ENCODE results near the gene ASZ1.
A peak's percentile ranks its signal among the peaks of the same experiment; 100 is the strongest.

Gene ASZ1

GRCh38 chr7:117386110-117386706 is 41.1 kb downstream of the ASZ1 start:
- ATAC-seq, result no peak

GRCh38 chr7:117385363-117386109 is 41.8 kb downstream of the ASZ1 start:
- TF ChIP-seq TOX (CRISPR knock-in tag; IDR thresholded peaks at IDR 0.05; ENCODE audit: borderline replicate concordance) (no peak), GLIS3 (CRISPR knock-in tag; IDR thresholded peaks at IDR 0.05) (no peak), POU6F1 (CRISPR knock-in tag; IDR thresholded peaks at IDR 0.05; ENCODE audit: borderline replicate concordance, low read depth) (no peak), RARB (CRISPR knock-in tag; IDR thresholded peaks at IDR 0.05) (no peak), ARNTL (CRISPR knock-in tag; IDR thresholded peaks at IDR 0.05; ENCODE audit: borderline replicate concordance, low read depth) (no peak), ESRRG (CRISPR knock-in tag; IDR thresholded peaks at IDR 0.05) (no peak), ZFP30 (CRISPR knock-in tag; IDR thresholded peaks at IDR 0.05) (no peak), ZNF70 (CRISPR knock-in tag; IDR thresholded peaks at IDR 0.05) (no peak), ZFP3 (CRISPR knock-in tag; IDR thresholded peaks at IDR 0.05) (no peak), OSR1 (CRISPR knock-in tag; IDR thresholded peaks at IDR 0.05) (no peak), TCF4 (CRISPR knock-in tag; IDR thresholded peaks at IDR 0.05; ENCODE audit: borderline replicate concordance) (no peak), ZNF565 (CRISPR knock-in tag; conservative IDR thresholded peaks at IDR 0.05; ENCODE audit: low read depth) (no peak), PPARA (CRISPR knock-in tag; IDR thresholded peaks at IDR 0.05; ENCODE audit: borderline replicate concordance) (no peak), CSDC2 (CRISPR knock-in tag; IDR thresholded peaks at IDR 0.05) (no peak), SNAI2 (CRISPR knock-in tag; IDR thresholded peaks at IDR 0.05) (no peak), ZNF8 (CRISPR knock-in tag; IDR thresholded peaks at IDR 0.05) (no peak)
- TF ChIP-seq, protein P1, sequence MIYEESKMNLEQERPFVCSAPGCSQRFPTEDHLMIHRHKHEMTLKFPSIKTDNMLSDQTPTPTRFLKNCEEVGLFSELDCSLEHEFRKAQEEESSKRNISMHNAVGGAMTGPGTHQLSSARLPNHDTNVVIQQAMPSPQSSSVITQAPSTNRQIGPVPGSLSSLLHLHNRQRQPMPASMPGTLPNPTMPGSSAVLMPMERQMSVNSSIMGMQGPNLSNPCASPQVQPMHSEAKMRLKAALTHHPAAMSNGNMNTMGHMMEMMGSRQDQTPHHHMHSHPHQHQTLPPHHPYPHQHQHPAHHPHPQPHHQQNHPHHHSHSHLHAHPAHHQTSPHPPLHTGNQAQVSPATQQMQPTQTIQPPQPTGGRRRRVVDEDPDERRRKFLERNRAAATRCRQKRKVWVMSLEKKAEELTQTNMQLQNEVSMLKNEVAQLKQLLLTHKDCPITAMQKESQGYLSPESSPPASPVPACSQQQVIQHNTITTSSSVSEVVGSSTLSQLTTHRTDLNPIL (CRISPR knock-in tag; IDR thresholded peaks at IDR 0.05; ENCODE audit: low read depth), result no peak
- TF ChIP-seq, protein P2, sequence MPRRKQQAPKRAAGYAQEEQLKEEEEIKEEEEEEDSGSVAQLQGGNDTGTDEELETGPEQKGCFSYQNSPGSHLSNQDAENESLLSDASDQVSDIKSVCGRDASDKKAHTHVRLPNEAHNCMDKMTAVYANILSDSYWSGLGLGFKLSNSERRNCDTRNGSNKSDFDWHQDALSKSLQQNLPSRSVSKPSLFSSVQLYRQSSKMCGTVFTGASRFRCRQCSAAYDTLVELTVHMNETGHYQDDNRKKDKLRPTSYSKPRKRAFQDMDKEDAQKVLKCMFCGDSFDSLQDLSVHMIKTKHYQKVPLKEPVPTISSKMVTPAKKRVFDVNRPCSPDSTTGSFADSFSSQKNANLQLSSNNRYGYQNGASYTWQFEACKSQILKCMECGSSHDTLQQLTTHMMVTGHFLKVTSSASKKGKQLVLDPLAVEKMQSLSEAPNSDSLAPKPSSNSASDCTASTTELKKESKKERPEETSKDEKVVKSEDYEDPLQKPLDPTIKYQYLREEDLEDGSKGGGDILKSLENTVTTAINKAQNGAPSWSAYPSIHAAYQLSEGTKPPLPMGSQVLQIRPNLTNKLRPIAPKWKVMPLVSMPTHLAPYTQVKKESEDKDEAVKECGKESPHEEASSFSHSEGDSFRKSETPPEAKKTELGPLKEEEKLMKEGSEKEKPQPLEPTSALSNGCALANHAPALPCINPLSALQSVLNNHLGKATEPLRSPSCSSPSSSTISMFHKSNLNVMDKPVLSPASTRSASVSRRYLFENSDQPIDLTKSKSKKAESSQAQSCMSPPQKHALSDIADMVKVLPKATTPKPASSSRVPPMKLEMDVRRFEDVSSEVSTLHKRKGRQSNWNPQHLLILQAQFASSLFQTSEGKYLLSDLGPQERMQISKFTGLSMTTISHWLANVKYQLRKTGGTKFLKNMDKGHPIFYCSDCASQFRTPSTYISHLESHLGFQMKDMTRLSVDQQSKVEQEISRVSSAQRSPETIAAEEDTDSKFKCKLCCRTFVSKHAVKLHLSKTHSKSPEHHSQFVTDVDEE (CRISPR knock-in tag; IDR thresholded peaks at IDR 0.05), result no peak
- TF ChIP-seq, protein P3, sequence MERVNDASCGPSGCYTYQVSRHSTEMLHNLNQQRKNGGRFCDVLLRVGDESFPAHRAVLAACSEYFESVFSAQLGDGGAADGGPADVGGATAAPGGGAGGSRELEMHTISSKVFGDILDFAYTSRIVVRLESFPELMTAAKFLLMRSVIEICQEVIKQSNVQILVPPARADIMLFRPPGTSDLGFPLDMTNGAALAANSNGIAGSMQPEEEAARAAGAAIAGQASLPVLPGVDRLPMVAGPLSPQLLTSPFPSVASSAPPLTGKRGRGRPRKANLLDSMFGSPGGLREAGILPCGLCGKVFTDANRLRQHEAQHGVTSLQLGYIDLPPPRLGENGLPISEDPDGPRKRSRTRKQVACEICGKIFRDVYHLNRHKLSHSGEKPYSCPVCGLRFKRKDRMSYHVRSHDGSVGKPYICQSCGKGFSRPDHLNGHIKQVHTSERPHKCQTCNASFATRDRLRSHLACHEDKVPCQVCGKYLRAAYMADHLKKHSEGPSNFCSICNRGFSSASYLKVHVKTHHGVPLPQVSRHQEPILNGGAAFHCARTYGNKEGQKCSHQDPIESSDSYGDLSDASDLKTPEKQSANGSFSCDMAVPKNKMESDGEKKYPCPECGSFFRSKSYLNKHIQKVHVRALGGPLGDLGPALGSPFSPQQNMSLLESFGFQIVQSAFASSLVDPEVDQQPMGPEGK (CRISPR knock-in tag; IDR thresholded peaks at IDR 0.05; ENCODE audit: borderline replicate concordance), result no peak
- TF ChIP-seq, protein P4, sequence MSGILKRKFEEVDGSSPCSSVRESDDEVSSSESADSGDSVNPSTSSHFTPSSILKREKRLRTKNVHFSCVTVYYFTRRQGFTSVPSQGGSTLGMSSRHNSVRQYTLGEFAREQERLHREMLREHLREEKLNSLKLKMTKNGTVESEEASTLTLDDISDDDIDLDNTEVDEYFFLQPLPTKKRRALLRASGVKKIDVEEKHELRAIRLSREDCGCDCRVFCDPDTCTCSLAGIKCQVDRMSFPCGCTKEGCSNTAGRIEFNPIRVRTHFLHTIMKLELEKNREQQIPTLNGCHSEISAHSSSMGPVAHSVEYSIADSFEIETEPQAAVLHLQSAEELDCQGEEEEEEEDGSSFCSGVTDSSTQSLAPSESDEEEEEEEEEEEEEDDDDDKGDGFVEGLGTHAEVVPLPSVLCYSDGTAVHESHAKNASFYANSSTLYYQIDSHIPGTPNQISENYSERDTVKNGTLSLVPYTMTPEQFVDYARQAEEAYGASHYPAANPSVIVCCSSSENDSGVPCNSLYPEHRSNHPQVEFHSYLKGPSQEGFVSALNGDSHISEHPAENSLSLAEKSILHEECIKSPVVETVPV (CRISPR knock-in tag; IDR thresholded peaks at IDR 0.05), result no peak
- peak; percentile 95 for ATAC-seq

More at GRCh38 chr7:117386110-117386706, 41.1 kb downstream of the ASZ1 start:
- TF ChIP-seq OSR1 (CRISPR knock-in tag; IDR thresholded peaks at IDR 0.05) (no peak), ARNTL (CRISPR knock-in tag; IDR thresholded peaks at IDR 0.05; ENCODE audit: borderline replicate concordance, low read depth) (no peak), TOX (CRISPR knock-in tag; IDR thresholded peaks at IDR 0.05; ENCODE audit: borderline replicate concordance) (no peak), GLIS3 (CRISPR knock-in tag; IDR thresholded peaks at IDR 0.05) (no peak), ESRRG (CRISPR knock-in tag; IDR thresholded peaks at IDR 0.05) (no peak), POU6F1 (CRISPR knock-in tag; IDR thresholded peaks at IDR 0.05; ENCODE audit: borderline replicate concordance, low read depth) (no peak), CSDC2 (CRISPR knock-in tag; IDR thresholded peaks at IDR 0.05) (no peak), ZFP3 (CRISPR knock-in tag; IDR thresholded peaks at IDR 0.05) (no peak), ZFP30 (CRISPR knock-in tag; IDR thresholded peaks at IDR 0.05) (no peak)

Measured in SK-N-SH treated with all-trans-retinoic acid at 6 μM for 48 hours (cell line).